Measurements from ENCODE around the gene HES4. TPM values are rescaled to one million over a fixed set of nuclear protein-coding genes. Genes with fewer than 3 reads are reported as not detected.

Gene HES4
- total RNA-seq, 1 donor from 2014 or later: 137 TPM

GRCh38 chr1:975896-976683 lies 23.8 kb downstream of the HES4 start:
- Mint-ChIP-seq H3K27ac (ENCODE audit: unreplicated experiment) (no peak overlapping the region), H3K36me3 (ENCODE audit: low read depth) (no peaks in the 10 kb centered on the region), H3K4me1 (ENCODE audit: low read depth) (peaks cover 3% of the 10 kb centered on the region), H3K4me3 (ENCODE audit: unreplicated experiment) (no peak overlapping the region), H3K9me3 (ENCODE audit: low read depth) (no peaks in the 10 kb centered on the region), H3K27me3 (ENCODE audit: low read depth) (peaks cover 9% of the 10 kb centered on the region)
- no peak for DNase-seq (ENCODE audit: low spot score)
- TF ChIP-seq CTCF (IDR thresholded peaks at IDR 0.05): peak; percentile 84

- H3K36me3 Mint-ChIP-seq (ENCODE audit: low read depth): no peaks in the 10 kb centered on the region
- H3K4me3 Mint-ChIP-seq (ENCODE audit: unreplicated experiment): no peak overlapping the region
- DNase-seq (ENCODE audit: low spot score): no peak
- peaks cover 9% of the 10 kb centered on the region for H3K27me3 Mint-ChIP-seq (ENCODE audit: low read depth)
- H3K27ac Mint-ChIP-seq (ENCODE audit: unreplicated experiment): no peak overlapping the region
- H3K4me1 Mint-ChIP-seq (ENCODE audit: low read depth): peaks cover 3% of the 10 kb centered on the region
- no peak for TF ChIP-seq CTCF (IDR thresholded peaks at IDR 0.05)
- no peaks in the 10 kb centered on the region for H3K9me3 Mint-ChIP-seq (ENCODE audit: low read depth)
Observed at GRCh38 chr1:975365-975764, 24.5 kb downstream of the HES4 start.

- Mint-ChIP-seq H3K4me1 (ENCODE audit: low read depth) (peaks cover 3% of the 10 kb centered on the region), H3K9me3 (ENCODE audit: low read depth) (no peaks in the 10 kb centered on the region), H3K27me3 (ENCODE audit: low read depth) (peaks cover 9% of the 10 kb centered on the region), H3K36me3 (ENCODE audit: low read depth) (no peaks in the 10 kb centered on the region), H3K4me3 (ENCODE audit: unreplicated experiment) (no peak overlapping the region), H3K27ac (ENCODE audit: unreplicated experiment) (no peak overlapping the region)
- no peak for TF ChIP-seq CTCF (IDR thresholded peaks at IDR 0.05)
- no peak for DNase-seq (ENCODE audit: low spot score)
Observed at GRCh38 chr1:974687-975328, 25.1 kb downstream of the HES4 start.

GRCh38 chr1:974293-974640 lies 25.6 kb downstream of the HES4 start:
- no peaks in the 10 kb centered on the region for H3K9me3 Mint-ChIP-seq (ENCODE audit: low read depth)
- no peak for DNase-seq (ENCODE audit: low spot score)
- no peak overlapping the region for H3K27ac Mint-ChIP-seq (ENCODE audit: unreplicated experiment)
- peaks cover 9% of the 10 kb centered on the region for H3K27me3 Mint-ChIP-seq (ENCODE audit: low read depth)
- no peak for TF ChIP-seq CTCF (IDR thresholded peaks at IDR 0.05)
- no peaks in the 10 kb centered on the region for H3K36me3 Mint-ChIP-seq (ENCODE audit: low read depth)
- peaks cover 3% of the 10 kb centered on the region for H3K4me1 Mint-ChIP-seq (ENCODE audit: low read depth)
- H3K4me3 Mint-ChIP-seq (ENCODE audit: unreplicated experiment): no peak overlapping the region

GRCh38 chr1:973459-974292 lies 26.2 kb downstream of the HES4 start:
- DNase-seq (ENCODE audit: low spot score): no peak
- peaks cover 10% of the 10 kb centered on the region for H3K27me3 Mint-ChIP-seq (ENCODE audit: low read depth)
- H3K4me3 Mint-ChIP-seq (ENCODE audit: unreplicated experiment): no peak overlapping the region
- H3K36me3 Mint-ChIP-seq (ENCODE audit: low read depth): no peaks in the 10 kb centered on the region
- H3K4me1 Mint-ChIP-seq (ENCODE audit: low read depth): peaks cover 3% of the 10 kb centered on the region
- no peak overlapping the region for H3K27ac Mint-ChIP-seq (ENCODE audit: unreplicated experiment)
- H3K9me3 Mint-ChIP-seq (ENCODE audit: low read depth): no peaks in the 10 kb centered on the region
- TF ChIP-seq CTCF (IDR thresholded peaks at IDR 0.05): no peak
